OCI-LY3 (cell line): ENCODE measurements around the gene PITPNM3.

Experiments
- H2AFZ ChIP-seq: fragments of 200-600, 300-600 bp; shearing (Covaris generic); 2 replicates; pipeline ENCODE4 v1.6.0; 2014; ENCODE audit warnings: antibody characterized with exemption, low read depth, low read length
- H3K27ac ChIP-seq: fragments of 200-600, 300-600 bp; sonication (generic); 2 replicates; pipeline ENCODE4 v1.5.1; 2014; ENCODE audit warnings: mild to moderate bottlenecking, low read length, moderate library complexity, mixed read lengths
- H3K27me3 ChIP-seq: fragments of 200-600, 300-600 bp; sonication (generic); 2 replicates; pipeline ENCODE4 v1.6.1; 2014; ENCODE audit warnings: low read depth, low read length, mixed read lengths
- H3K36me3 ChIP-seq: fragments of 200-600, 300-600 bp; sonication (generic); replicated peaks from 2 replicates; pipeline ENCODE3; 2014; ENCODE audit warnings: low read depth, low read length, mixed read lengths
- H3K4me1 ChIP-seq: fragments of 300-600, 200-600 bp; sonication (generic); 2 replicates; pipeline ENCODE4 v1.6.1; 2014; ENCODE audit warnings: low read length, mixed read lengths
- H3K4me2 ChIP-seq: fragments of 200-600, 300-600 bp; sonication (generic); 2 replicates; pipeline ENCODE4 v1.6.1; 2014; ENCODE audit warnings: low read length, mixed read lengths
- H3K4me3 ChIP-seq: fragments of 300-600, 200-600 bp; sonication (generic); 2 replicates; pipeline ENCODE4 v1.5.1; 2014; ENCODE audit warnings: antibody characterized with exemption, mild to moderate bottlenecking, low read length, moderate library complexity
- H3K79me2 ChIP-seq: fragments of 300-600, 200-600 bp; shearing (Covaris generic); 2 replicates; pipeline ENCODE4 v1.6.1; 2014; ENCODE audit warnings: mild to moderate bottlenecking, low read length, mixed read lengths
- H3K9ac ChIP-seq: fragments of 300-600, 200-600 bp; shearing (Covaris generic); 2 replicates; pipeline ENCODE4 v1.6.0; 2014; ENCODE audit warnings: mild to moderate bottlenecking, low read length, moderate library complexity
- H3K9me3 ChIP-seq: fragments of 200-600, 300-600 bp; shearing (Covaris generic); 2 replicates; pipeline ENCODE4 v1.6.1; 2014; ENCODE audit warnings: low read length, mixed read lengths; ENCODE audit not compliant: insufficient read depth
- H4K20me1 ChIP-seq: fragments of 200-600, 300-600 bp; sonication (generic); 2 replicates; pipeline ENCODE4 v1.6.1; 2016; ENCODE audit warnings: low read length, mixed read lengths; ENCODE audit not compliant: insufficient read depth
- CTCF ChIP-seq: fragments of 200-600, 300-600 bp; sonication (generic); IDR thresholded peaks from 2 replicates; pipeline ENCODE4 v1.5.1; 2014; ENCODE audit warnings: antibody characterized with exemption, low read length, low read depth
- EZH2phosphoT487 ChIP-seq: fragments of 200-600 bp; shearing (Covaris generic); IDR thresholded peaks from 2 replicates; pipeline ENCODE4 v1.6.1; 2018; ENCODE audit warnings: antibody characterized with exemption, mixed run types, low read depth

The PITPNM3 gene

GRCh38 chr17:6477831-6478383, 78.4 kb downstream of the PITPNM3 start:
- no peak overlapping the region for H3K4me2 ChIP-seq
- H3K9me3 ChIP-seq, result no peaks in the 10 kb centered on the region
- no peak overlapping the region for H3K27ac ChIP-seq
- no peaks in the 10 kb centered on the region for H3K4me1 ChIP-seq
- no peaks in the 10 kb centered on the region for H4K20me1 ChIP-seq
- H2AFZ ChIP-seq, result no peak overlapping the region
- no peaks in the 10 kb centered on the region for H3K79me2 ChIP-seq
- TF ChIP-seq CTCF (no peak), EZH2phosphoT487 (no peak)
- no peaks in the 10 kb centered on the region; the same call in 1 of the 2 replicates for H3K27me3 ChIP-seq
- H3K36me3 ChIP-seq, result no peaks in the 10 kb centered on the region
- no peak overlapping the region for H3K4me3 ChIP-seq
- H3K9ac ChIP-seq, result no peak overlapping the region

- H2AFZ ChIP-seq, result no peak overlapping the region
- H3K36me3 ChIP-seq, result no peaks in the 10 kb centered on the region
- no peak overlapping the region for H3K4me3 ChIP-seq
- no peak overlapping the region for H3K4me2 ChIP-seq
- TF ChIP-seq CTCF, result no peak
- TF ChIP-seq EZH2phosphoT487, result no peak
- H3K27ac ChIP-seq, result no peak overlapping the region
- no peaks in the 10 kb centered on the region for H3K27me3 ChIP-seq
- no peak overlapping the region for H3K9ac ChIP-seq
- no peaks in the 10 kb centered on the region for H3K79me2 ChIP-seq
- no peaks in the 10 kb centered on the region for H3K4me1 ChIP-seq
- no peaks in the 10 kb centered on the region for H3K9me3 ChIP-seq
- H4K20me1 ChIP-seq, result no peaks in the 10 kb centered on the region
Observed at GRCh38 chr17:6476810-6477179, 79.6 kb downstream of the PITPNM3 start.

GRCh38 chr17:6476076-6476809, 80.1 kb downstream of the PITPNM3 start:
- H3K27me3 ChIP-seq, result no peaks in the 10 kb centered on the region
- H3K4me2 ChIP-seq, result no peak overlapping the region
- no peaks in the 10 kb centered on the region for H4K20me1 ChIP-seq
- H3K9ac ChIP-seq, result no peak overlapping the region
- no peak overlapping the region for H3K4me3 ChIP-seq
- no peaks in the 10 kb centered on the region for H3K36me3 ChIP-seq
- H3K79me2 ChIP-seq, result no peaks in the 10 kb centered on the region
- no peak overlapping the region for H3K27ac ChIP-seq
- no peaks in the 10 kb centered on the region for H3K4me1 ChIP-seq
- H2AFZ ChIP-seq, result no peak overlapping the region
- TF ChIP-seq CTCF (no peak), EZH2phosphoT487 (no peak)
- no peaks in the 10 kb centered on the region for H3K9me3 ChIP-seq

- Histone ChIP-seq H3K27ac (no peak overlapping the region), H3K4me3 (no peak overlapping the region), H3K27me3 (no peaks in the 10 kb centered on the region), H3K79me2 (no peaks in the 10 kb centered on the region), H2AFZ (no peak overlapping the region), H3K9me3 (no peaks in the 10 kb centered on the region), H4K20me1 (no peaks in the 10 kb centered on the region), H3K4me1 (no peaks in the 10 kb centered on the region), H3K36me3 (no peaks in the 10 kb centered on the region), H3K4me2 (no peak overlapping the region), H3K9ac (no peak overlapping the region)
- TF ChIP-seq EZH2phosphoT487 (no peak), CTCF (no peak)
Observed at GRCh38 chr17:6475411-6475810, 80.9 kb downstream of the PITPNM3 start.
